Gastrocnemius medialis (tissue), 4 donors: ENCODE data around the gene RNASEH2B.

Experiments
- POLR2A ChIP-seq, 2 donors: fragments of 450-650 bp; IDR thresholded peaks; one replicate each; pipeline ENCODE4 v1.6.1; 2017; ENCODE audit warnings: antibody characterized with exemption in 2 of 2, mild to moderate bottlenecking in 2 of 2, moderate library complexity in 2 of 2
- TF ChIP-seq, protein P1 (sequence below), 5 experiments: fragments of 450-650 bp in 3 of 5; fragments of 200-600 bp in 2 of 5; sonication (generic) in 2 of 5; IDR thresholded peaks in 4 of 5; conservative IDR thresholded peaks in 1 of 5; 1 replicate in 4 of 5; 2 replicates in 1 of 5; pipeline ENCODE4 v1.5.1; 2016 to 2019; ENCODE audit warnings: antibody characterized with exemption in 5 of 5, mild to moderate bottlenecking in 3 of 5, moderate library complexity in 3 of 5

DNA sequence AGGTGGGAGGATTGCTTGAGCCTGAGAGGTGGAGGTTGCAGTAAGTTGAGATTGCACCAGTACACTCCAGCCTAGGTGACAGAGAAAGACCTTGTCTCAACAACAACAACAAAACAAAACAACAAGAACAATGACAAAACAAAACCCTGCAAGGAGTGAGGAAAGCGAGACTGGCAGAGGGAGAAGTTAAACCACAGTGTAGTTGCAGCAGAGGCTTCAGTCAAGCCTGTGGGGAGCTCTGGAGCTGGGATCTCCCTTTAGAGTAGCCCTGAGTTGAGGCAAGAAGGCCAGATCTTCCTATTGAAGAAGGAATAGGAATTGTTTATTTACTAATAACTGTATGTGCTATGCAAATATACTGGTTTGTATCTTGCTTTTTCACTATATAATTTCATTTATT lies 25.3 kb upstream of the RNASEH2B start:
- TF ChIP-seq, protein P1, sequence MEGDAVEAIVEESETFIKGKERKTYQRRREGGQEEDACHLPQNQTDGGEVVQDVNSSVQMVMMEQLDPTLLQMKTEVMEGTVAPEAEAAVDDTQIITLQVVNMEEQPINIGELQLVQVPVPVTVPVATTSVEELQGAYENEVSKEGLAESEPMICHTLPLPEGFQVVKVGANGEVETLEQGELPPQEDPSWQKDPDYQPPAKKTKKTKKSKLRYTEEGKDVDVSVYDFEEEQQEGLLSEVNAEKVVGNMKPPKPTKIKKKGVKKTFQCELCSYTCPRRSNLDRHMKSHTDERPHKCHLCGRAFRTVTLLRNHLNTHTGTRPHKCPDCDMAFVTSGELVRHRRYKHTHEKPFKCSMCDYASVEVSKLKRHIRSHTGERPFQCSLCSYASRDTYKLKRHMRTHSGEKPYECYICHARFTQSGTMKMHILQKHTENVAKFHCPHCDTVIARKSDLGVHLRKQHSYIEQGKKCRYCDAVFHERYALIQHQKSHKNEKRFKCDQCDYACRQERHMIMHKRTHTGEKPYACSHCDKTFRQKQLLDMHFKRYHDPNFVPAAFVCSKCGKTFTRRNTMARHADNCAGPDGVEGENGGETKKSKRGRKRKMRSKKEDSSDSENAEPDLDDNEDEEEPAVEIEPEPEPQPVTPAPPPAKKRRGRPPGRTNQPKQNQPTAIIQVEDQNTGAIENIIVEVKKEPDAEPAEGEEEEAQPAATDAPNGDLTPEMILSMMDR (IDR thresholded peaks at IDR 0.05 in 4 of 5, conservative IDR thresholded peaks at IDR 0.05 in 1 of 5): no peak
- no peak for TF ChIP-seq POLR2A (IDR thresholded peaks at IDR 0.05)
